ENCODE measurements around the gene ZDHHC12. TPM values are rescaled to one million over a fixed set of nuclear protein-coding genes. Genes with fewer than 3 reads are reported as not detected.

Gene ZDHHC12
- total RNA-seq, 4 donors from 2014 or later = 51.5 to 99.4 (median 77.1) TPM

GRCh38 chr9:128687453-128687852 is 36.5 kb downstream of the ZDHHC12 start:
- H3K4me1 ChIP-seq = peaks cover 43 to 86% (median 45%) of the 10 kb centered on the region in 3 donors

GRCh38 chr9:128685636-128686489 is 38.1 kb downstream of the ZDHHC12 start:
- Histone ChIP-seq H3K27me3 (no peaks in the 10 kb centered on the region), H3K36me3 (no peaks in the 10 kb centered on the region), H3K27ac (peak overlapping the region; percentile 92 to 97 (median 95)), H3K4me1 (peaks cover 39 to 73% (median 43%) of the 10 kb centered on the region in 3 donors), H3K4me3 (peak overlapping the region in 2 of 4 donors; percentile 24 to 80), H3K9me3 (no peaks in the 10 kb centered on the region)
- intact Hi-C loops (cut with DNase I) = no loop called here
- no peak for DNase-seq
- TF ChIP-seq POLR2A (IDR thresholded peaks at IDR 0.05) (peak in 1 of 4 donors; percentile 44), CTCF (IDR thresholded peaks at IDR 0.05) (no peak)
- 21 to 38% methylated on average over 8 to 17 of the region's 17 CpGs for WGBS, 2 donors

More at GRCh38 chr9:128687453-128687852, 36.5 kb downstream of the ZDHHC12 start:
- Histone ChIP-seq H3K27me3 (no peaks in the 10 kb centered on the region), H3K27ac (peak overlapping the region; percentile 95 to 99 (median 98)), H3K4me3 (no peak overlapping the region), H3K36me3 (peaks cover 0 to 14% (median 3%) of the 10 kb centered on the region in 3 donors), H3K9me3 (no peaks in the 10 kb centered on the region)
- 81% methylated on average over 4 of the region's 4 CpGs for WGBS, 2 donors
- TF ChIP-seq CTCF (IDR thresholded peaks at IDR 0.05) = no peak
- no peak for TF ChIP-seq POLR2A (IDR thresholded peaks at IDR 0.05)
- intact Hi-C loops (cut with DNase I) = no loop called here
- no peak for DNase-seq

- TF ChIP-seq POLR2A (IDR thresholded peaks at IDR 0.05) (peak in 3 of 4 donors; percentile 43 to 76 (median 75)), CTCF (IDR thresholded peaks at IDR 0.05) (no peak)
- no peaks in the 10 kb centered on the region for H3K9me3 ChIP-seq
- intact Hi-C loops (cut with DNase I) = no loop called here
- peak; percentile 24 for DNase-seq
- no peaks in the 10 kb centered on the region for H3K27me3 ChIP-seq
- H3K4me3 ChIP-seq = peak overlapping the region; percentile 54 to 80 (median 64)
- H3K4me1 ChIP-seq = peaks cover 33 to 65% (median 38%) of the 10 kb centered on the region in 3 donors
- peak overlapping the region; percentile 92 to 97 (median 95) for H3K27ac ChIP-seq
- 2% methylated on average over 13 to 14 of the region's 15 CpGs for WGBS, 2 donors
- H3K36me3 ChIP-seq = no peaks in the 10 kb centered on the region
Observed at GRCh38 chr9:128684325-128685199, 39.4 kb downstream of the ZDHHC12 start.

- no peaks in the 10 kb centered on the region for H3K36me3 ChIP-seq
- no peak for TF ChIP-seq CTCF (IDR thresholded peaks at IDR 0.05)
- TF ChIP-seq POLR2A (IDR thresholded peaks at IDR 0.05) = no peak
- intact Hi-C loops (cut with DNase I) = no loop called here
- H3K27me3 ChIP-seq = no peaks in the 10 kb centered on the region
- peaks cover 33 to 65% (median 38%) of the 10 kb centered on the region in 3 donors for H3K4me1 ChIP-seq
- H3K9me3 ChIP-seq = no peaks in the 10 kb centered on the region
- peak overlapping the region; percentile 54 to 80 (median 64) for H3K4me3 ChIP-seq
- no peak for DNase-seq
- H3K27ac ChIP-seq = peak overlapping the region; percentile 92 to 97 (median 95)
- 4 to 5% methylated on average over 3 of the region's 3 CpGs for WGBS, 2 donors
Observed at GRCh38 chr9:128684065-128684324, 39.9 kb downstream of the ZDHHC12 start.

All from esophagus squamous epithelium (tissue), 5 donors.